Coronary artery (tissue), 2 donors: ENCODE data around the gene ART5.
A peak's percentile ranks its signal among the peaks of the same experiment; 100 is the strongest.
"Not testable (repeated sequence)": the region's sequence is repeated elsewhere in the genome, so short reads cannot be mapped to it uniquely, and the experiment has no call there.

ENCODE experiments used
- DNase-seq: peaks from one replicate; pipeline ENCODE4 v3.0.0-alpha.2; 2017; ENCODE audit warnings: low spot score
- H3K27ac ChIP-seq, 2 donors: fragments of 200-600 bp; sonication (generic); one replicate each; pipeline ENCODE4 v1.5.1; 2016 to 2019
- H3K4me3 ChIP-seq: fragments of 200-600 bp; sonication (generic); 2 replicates; pipeline ENCODE4 v1.5.1; 2016; ENCODE audit warnings: mild to moderate bottlenecking, moderate library complexity
- TF ChIP-seq, protein P1 (sequence below): fragments of 200-600 bp; sonication (generic); IDR thresholded peaks from one replicate; pipeline ENCODE4 v1.5.1; 2019; ENCODE audit warnings: antibody characterized with exemption

Gene ART5

DNA sequence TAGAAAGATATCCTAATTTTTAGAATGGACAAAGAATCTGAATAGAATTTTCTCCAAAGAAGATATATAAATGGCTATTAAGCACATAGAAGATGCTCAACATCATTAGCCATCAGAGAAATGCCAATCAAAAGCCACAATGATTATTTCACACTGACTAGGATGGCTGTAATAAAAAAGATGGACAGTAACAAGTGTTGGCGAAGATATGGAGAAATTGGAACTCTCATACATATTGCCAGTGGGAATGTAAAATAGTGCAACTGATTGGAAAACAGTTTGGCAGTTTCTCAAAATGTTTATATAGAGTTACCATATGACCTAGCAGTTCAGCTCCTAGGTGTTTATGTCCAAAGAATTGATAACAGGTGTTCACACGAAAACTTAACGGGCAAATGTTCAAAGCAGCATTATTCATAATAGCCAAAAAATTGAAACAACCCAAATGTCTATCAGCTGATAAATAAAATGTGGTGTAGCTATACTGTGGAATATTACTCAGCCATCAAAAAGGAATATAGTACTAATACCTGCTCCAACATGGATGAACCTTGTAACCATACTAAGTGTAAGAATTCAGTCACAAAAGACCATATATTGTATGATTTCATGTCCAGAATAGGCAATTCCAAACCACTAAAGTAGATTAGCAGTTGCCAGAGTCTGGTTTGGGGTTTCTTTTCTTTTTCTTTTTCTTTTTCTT is 29.7 kb downstream of the ART5 start:
- H3K4me3 ChIP-seq: no peak overlapping the region
- DNase-seq: no peak
- no peak overlapping the region for H3K27ac ChIP-seq
- TF ChIP-seq, protein P1, sequence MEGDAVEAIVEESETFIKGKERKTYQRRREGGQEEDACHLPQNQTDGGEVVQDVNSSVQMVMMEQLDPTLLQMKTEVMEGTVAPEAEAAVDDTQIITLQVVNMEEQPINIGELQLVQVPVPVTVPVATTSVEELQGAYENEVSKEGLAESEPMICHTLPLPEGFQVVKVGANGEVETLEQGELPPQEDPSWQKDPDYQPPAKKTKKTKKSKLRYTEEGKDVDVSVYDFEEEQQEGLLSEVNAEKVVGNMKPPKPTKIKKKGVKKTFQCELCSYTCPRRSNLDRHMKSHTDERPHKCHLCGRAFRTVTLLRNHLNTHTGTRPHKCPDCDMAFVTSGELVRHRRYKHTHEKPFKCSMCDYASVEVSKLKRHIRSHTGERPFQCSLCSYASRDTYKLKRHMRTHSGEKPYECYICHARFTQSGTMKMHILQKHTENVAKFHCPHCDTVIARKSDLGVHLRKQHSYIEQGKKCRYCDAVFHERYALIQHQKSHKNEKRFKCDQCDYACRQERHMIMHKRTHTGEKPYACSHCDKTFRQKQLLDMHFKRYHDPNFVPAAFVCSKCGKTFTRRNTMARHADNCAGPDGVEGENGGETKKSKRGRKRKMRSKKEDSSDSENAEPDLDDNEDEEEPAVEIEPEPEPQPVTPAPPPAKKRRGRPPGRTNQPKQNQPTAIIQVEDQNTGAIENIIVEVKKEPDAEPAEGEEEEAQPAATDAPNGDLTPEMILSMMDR: no peak

DNA sequence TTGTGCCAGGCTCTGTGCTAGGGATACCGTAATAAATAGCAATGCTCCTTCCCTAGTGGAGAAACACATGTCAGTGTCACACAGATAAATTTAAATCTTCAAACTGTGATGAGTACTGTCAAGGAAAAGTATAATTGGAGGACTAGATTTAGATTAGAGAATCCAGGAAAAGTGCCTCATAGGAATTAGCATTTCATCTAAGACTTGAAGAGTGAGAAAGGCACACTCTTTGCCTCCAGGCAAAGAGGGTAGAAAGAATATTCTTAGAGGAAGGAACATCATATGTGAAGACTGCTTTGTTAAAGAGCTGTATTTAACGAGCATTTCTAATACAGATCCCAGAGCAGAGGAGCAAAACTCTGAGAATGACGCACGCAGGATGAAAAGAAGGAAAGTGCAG is 30.9 kb downstream of the ART5 start:
- TF ChIP-seq, protein P1: no peak
- DNase-seq: no peak
- Histone ChIP-seq H3K4me3 (no peak overlapping the region), H3K27ac (no peak overlapping the region)

DNA sequence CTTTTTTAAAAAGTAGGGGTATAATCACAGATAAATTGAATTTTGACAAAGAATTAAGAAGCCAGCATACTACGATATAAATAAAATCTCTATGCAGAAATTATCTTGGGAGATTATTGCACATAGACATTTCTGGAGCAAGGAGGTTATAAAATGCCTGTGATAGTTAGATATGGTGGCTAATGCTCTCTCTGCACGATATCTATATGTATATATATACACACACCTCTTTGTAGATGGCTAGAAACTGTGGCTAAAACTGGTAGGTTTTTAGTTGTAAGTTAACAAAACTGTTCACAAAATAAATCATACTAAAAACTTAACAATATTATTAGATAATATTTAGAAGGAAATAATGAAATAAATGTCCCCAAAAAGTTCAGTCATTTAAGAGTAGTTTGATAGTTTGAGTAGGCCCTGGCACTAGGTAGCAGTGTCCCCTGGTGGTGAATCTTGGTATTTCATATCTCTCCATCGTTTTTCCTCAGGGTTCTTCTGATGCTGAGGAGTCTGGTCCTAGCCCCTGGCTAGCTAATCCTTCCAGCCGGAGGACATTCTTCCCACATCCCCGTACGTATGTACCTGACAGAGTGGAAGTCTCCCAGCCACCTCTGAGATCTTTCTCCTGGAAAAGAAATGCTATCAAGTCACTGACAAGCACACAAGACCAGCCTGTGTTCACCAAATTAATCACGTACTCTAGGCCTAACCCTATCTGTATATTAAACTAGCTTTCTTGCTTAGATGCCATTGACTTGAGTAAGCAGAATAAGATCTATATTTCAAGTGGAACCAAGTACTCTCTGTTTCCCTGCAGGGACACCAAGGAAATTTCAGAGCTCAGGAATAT is 32.2 kb downstream of the ART5 start:
- no peak overlapping the region for H3K4me3 ChIP-seq
- no peak overlapping the region for H3K27ac ChIP-seq
- DNase-seq: no peak
- TF ChIP-seq, protein P1: peak; percentile 76

DNA sequence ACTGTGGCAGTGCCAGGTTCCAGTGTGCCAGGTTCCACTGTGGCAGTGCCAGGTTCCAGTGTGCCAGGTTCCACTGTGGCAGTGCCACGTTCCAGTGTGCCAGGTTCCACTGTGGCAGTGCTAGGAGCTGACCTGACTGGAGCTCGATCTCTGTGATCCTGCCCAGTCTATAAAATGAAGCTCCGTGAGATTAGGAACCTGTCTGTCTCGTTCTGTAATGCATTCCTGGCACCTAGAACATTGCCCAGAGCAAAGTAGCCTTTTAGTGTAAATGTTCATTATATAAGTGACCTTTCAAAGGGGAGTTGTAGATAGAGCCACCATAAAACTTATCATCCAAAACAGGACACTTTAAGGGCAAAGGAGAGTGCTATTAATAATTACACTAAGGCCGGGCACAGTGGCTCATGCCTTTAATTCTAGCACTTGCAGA is 36.0 kb downstream of the ART5 start:
- Histone ChIP-seq H3K4me3 (no peak overlapping the region), H3K27ac (no peak overlapping the region)
- no peak for DNase-seq
- TF ChIP-seq, protein P1: no peak

DNA sequence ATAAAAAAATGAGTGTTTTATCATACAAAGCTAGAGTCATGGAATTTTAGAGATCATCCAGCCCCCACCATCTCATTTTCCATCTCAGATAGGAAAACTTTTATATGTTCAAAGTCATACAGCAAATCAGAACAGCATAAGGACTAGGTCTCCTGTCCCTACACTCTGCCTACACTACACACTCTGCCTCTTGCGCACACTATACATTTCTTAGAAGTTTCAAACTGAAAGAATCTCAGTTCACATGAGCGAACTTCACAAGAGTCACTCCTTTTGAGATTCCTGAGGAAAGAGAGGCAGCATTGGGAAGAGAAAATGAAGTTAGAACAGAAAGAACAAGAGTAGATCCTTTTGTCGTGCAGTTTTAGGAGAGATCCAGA is 36.5 kb downstream of the ART5 start:
- TF ChIP-seq, protein P1: no peak
- Histone ChIP-seq H3K4me3 (no peak overlapping the region), H3K27ac (no peak overlapping the region)
- DNase-seq: no peak

DNA sequence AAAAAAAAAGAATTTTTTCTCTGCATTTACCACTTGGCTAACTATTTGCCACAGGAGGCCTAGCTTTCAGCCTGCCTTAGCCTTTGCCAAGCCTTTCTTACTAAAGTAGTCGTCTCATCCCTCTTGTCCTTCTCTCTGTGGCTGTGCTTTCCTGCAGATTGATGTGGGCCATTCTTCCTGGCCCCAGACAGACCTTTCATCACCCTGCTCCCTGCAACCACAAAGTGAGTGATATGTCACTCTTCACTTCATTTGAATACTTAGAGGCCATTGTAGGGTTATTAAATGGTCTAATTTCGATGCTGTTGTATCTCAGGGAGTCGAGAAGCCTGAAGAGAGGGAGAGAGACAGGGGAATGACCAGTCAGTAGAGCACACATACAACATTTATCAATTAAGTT is 37.6 kb downstream of the ART5 start:
- TF ChIP-seq, protein P1: no peak
- no peak for DNase-seq
- H3K4me3 ChIP-seq: no peak overlapping the region
- no peak overlapping the region for H3K27ac ChIP-seq

DNA sequence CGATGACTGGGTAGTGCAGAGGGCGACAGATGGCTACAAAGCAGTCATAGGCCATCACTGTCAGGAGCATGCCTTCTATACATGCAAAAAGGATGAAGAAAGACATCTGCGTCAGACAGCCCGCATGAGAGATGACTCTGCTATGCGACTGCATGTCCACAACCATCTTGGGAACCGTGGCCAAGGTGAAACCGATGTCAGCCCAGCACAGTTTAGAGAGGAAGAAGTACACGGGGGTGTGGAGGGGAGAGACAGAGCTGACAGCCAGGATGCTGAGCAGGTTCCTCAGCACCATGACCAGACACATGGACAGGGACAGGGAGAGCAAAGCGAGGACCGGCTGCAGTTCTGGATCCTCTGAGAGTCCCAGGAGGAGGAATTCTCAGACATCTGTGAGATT is 41.6 kb downstream of the ART5 start:
- H3K4me3 ChIP-seq, H3K27ac ChIP-seq, DNase-seq: not testable (repeated sequence)

DNA sequence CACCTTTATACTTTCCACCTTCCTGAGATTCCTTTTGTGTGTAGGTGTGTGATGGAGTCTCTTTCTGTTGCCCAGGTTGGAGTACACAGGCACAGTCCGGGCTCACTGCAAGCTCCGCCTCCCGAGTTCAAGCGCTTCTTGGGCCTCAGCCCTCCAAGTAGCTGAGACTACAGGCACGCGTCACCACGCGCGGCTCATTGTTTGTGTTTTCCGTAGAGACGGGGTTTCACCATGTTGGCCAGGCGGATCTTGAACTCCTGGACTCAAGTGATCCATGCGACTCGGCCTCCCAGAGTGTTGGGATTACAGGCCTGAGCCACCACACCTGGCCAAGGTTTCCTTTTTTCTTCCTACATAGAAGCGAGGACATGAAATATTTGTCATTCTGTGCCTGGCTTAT is 44.0 kb downstream of the ART5 start:
- not testable (repeated sequence) for DNase-seq, H3K27ac ChIP-seq, H3K4me3 ChIP-seq

DNA sequence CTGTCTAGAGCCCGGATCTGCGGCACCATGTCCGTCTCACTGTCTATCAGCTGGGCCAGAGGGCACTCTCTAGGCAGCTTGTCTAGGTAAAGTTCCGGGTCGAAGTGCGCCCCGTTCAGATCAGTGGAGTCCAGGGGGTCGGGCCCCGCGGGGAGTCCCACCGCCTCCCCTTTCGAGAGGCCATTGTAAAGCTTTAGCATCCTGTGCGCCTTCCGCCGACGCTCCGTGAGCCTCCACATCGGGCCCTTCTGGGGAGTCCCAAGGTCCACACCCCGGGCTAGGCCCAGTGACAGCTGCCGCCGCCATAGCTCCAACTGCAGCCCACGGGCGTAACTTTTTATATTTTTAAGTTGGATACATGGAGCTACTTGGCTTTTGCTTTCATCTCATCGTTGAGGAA is 50.5 kb downstream of the ART5 start:
- not testable (repeated sequence) for DNase-seq, H3K4me3 ChIP-seq, H3K27ac ChIP-seq

DNA sequence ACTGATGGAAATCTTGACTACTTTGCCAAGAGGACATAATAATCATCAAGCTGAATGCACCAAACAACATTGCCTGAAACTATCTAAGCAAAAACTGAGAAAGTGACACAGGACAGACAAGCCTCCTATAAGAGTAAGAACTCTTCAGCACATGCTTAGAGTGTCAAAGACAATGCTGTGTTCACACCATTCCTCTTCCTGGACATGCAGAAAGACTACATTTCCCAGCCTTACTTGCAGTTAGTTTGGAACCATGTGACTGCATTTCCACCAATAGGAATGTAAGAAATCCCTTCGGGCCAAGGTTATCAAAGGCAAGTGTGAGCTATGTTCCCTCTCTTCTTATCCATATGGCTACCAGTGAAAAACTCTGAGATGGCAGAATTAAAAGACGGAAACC is 51.6 kb downstream of the ART5 start:
- not testable (repeated sequence) for H3K4me3 ChIP-seq, H3K27ac ChIP-seq, DNase-seq

DNA sequence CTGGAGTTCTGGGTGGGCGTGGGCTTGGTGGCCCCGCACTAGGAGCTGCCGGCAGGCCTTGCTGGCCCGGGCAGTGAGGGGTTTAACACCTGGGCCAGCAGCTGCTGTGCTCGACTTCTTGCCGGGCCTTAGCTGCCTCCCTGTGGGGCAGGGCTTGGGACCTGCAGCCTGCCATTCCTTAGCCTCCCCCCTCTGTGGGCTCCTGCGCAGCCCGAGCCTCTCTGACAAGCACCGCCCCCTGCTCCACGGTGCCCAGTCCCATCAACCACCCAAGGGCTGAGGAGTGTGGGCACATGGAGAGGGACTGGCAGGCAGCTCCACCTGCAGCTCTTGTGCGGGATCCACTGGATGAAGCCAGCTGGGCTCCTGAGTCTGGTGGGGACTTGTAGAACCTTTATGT is 53.0 kb downstream of the ART5 start:
- H3K27ac ChIP-seq, H3K4me3 ChIP-seq, DNase-seq: not testable (repeated sequence)
